BE2C (cell line): Measurements from ENCODE around the gene OPN5.
"Not testable (repeated sequence)": the region's sequence is repeated elsewhere in the genome, so short reads cannot be mapped to it uniquely, and the experiment has no call there.

Experiments used
- DNase-seq: peaks from one replicate; pipeline ENCODE4 v3.0.0-alpha.2; 2020
- H3K27me3 ChIP-seq: fragments of 250-450 bp; sonication (Bioruptor Pico); 2 replicates; pipeline ENCODE4 v1.5.1; 2020; ENCODE audit warnings: mild to moderate bottlenecking
- H3K36me3 ChIP-seq: fragments of 250-450 bp; sonication (Bioruptor Pico); 2 replicates; pipeline ENCODE4 v1.5.1; 2020; ENCODE audit warnings: mild to moderate bottlenecking
- H3K4me1 ChIP-seq: fragments of 250-450 bp; sonication (Bioruptor Pico); 2 replicates; pipeline ENCODE4 v1.5.1; 2020
- H3K4me3 ChIP-seq: 2 replicates; pipeline ENCODE4 v1.5.1; 2011; ENCODE audit warnings: low read depth, low read length
- H3K9me3 ChIP-seq: fragments of 250-450 bp; sonication (Bioruptor Pico); 2 replicates; pipeline ENCODE4 v1.5.1; 2020
- TF ChIP-seq, protein P1 (sequence below): IDR thresholded peaks from 2 replicates; pipeline ENCODE4 v1.5.1; 2012; ENCODE audit warnings: mild to moderate bottlenecking, low read depth, low read length

OPN5 gene

GRCh38 chr6:47741807-47742206, 40.0 kb upstream of the OPN5 start:
- Histone ChIP-seq H3K4me1 (no peaks in the 10 kb centered on the region), H3K27me3 (no peaks in the 10 kb centered on the region), H3K9me3 (no peaks in the 10 kb centered on the region), H3K4me3 (no peak overlapping the region), H3K36me3 (no peaks in the 10 kb centered on the region)
- DNase-seq: no peak
- TF ChIP-seq, protein P1, sequence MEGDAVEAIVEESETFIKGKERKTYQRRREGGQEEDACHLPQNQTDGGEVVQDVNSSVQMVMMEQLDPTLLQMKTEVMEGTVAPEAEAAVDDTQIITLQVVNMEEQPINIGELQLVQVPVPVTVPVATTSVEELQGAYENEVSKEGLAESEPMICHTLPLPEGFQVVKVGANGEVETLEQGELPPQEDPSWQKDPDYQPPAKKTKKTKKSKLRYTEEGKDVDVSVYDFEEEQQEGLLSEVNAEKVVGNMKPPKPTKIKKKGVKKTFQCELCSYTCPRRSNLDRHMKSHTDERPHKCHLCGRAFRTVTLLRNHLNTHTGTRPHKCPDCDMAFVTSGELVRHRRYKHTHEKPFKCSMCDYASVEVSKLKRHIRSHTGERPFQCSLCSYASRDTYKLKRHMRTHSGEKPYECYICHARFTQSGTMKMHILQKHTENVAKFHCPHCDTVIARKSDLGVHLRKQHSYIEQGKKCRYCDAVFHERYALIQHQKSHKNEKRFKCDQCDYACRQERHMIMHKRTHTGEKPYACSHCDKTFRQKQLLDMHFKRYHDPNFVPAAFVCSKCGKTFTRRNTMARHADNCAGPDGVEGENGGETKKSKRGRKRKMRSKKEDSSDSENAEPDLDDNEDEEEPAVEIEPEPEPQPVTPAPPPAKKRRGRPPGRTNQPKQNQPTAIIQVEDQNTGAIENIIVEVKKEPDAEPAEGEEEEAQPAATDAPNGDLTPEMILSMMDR: no peak

DNA sequence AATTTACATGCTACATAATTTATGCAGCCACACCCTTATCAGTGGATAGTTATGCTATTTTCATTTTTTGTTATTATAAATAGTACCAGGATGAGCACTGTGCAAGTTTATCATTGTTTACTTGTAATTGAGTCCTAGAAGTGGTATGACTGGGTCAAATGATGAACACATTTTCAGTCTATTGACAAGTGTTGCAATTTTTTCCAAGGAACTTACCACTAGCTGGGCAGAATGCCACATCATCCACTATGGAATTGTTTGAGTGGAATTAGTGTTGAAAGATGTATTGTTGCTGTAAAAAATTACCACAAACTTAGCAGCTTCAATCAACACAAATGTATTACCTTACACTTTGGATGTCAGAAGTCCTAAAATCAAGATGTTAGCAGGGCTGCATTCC, 38.1 kb upstream of the OPN5 start:
- Histone ChIP-seq H3K36me3 (no peaks in the 10 kb centered on the region), H3K9me3 (no peaks in the 10 kb centered on the region), H3K4me3 (no peak overlapping the region), H3K4me1 (no peaks in the 10 kb centered on the region), H3K27me3 (no peaks in the 10 kb centered on the region)
- TF ChIP-seq, protein P1: no peak
- no peak for DNase-seq

GRCh38 chr6:47745269-47745668, 36.6 kb upstream of the OPN5 start:
- not testable (repeated sequence) for H3K27me3 ChIP-seq, H3K4me3 ChIP-seq

DNA sequence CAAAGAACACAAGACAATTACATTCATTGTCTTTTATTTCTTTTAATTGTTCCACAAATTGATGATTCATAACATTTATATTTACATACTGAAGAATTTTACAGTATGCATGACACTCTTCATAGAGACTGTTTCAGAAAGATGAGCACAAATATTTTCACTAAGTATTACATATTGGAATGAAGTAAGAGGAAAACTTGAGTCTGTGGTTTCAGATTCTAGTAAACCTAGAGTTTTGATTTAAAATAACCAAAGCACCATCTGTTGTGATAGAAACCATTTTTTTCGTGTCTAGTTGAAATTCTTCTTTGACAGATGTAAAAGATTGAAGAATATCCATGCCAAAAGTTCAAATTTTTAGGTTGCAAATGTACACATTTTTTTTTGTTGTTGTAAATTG, 32.1 kb upstream of the OPN5 start:
- DNase-seq: no peak
- Histone ChIP-seq H3K9me3 (no peaks in the 10 kb centered on the region), H3K4me1 (no peaks in the 10 kb centered on the region), H3K4me3 (no peak overlapping the region), H3K36me3 (no peaks in the 10 kb centered on the region), H3K27me3 (no peaks in the 10 kb centered on the region)
- TF ChIP-seq, protein P1: no peak

More at GRCh38 chr6:47745269-47745668, 36.6 kb upstream of the OPN5 start:
- not testable (repeated sequence) for H3K4me1 ChIP-seq, H3K9me3 ChIP-seq, H3K36me3 ChIP-seq, DNase-seq

DNA sequence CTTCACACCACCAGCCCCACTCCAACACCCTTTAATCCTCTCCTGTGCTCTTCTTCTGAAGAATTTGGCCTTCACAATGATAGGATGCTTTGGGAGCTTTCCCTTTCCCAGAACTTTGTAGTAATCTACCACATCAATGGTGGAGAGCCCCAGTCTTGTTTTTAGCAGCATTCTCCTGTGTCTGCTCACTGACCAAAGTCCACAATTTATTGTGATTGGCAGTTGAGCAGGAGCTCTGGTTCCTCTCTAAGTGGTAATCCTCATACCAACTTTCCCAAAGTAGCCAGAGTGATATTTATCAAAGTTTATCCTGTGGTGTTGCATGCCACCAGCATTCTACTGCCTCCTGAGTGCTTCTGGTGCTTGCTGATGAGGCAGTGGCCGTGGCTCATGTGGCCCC, 29.0 kb upstream of the OPN5 start:
- no peak overlapping the region for H3K4me3 ChIP-seq

DNA sequence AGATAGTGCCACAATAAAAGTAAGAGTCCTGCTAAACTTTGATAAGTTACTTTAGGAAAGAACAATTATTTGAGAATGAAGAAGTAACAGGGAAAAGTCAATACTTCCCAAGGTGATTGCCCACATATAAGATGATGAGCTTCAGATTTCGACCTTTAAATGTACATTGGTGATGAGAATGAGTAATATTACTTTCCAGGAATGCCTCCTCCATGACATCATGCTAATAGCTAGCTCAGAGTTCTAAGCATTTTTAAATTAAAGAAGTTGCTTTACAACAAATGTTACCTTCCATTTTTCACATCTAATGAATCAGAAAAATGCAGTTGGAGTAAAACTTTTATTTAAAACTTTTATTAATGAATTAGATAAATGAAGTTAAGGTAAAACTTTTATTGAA, 22.5 kb upstream of the OPN5 start:
- DNase-seq: no peak
- Histone ChIP-seq H3K9me3 (no peaks in the 10 kb centered on the region), H3K27me3 (no peaks in the 10 kb centered on the region)

More for the DNA sequence above, 29.0 kb upstream of the OPN5 start:
- TF ChIP-seq, protein P1: no peak
- Histone ChIP-seq H3K4me1 (no peaks in the 10 kb centered on the region), H3K36me3 (no peaks in the 10 kb centered on the region), H3K9me3 (no peaks in the 10 kb centered on the region), H3K27me3 (no peaks in the 10 kb centered on the region)
- DNase-seq: no peak

DNA sequence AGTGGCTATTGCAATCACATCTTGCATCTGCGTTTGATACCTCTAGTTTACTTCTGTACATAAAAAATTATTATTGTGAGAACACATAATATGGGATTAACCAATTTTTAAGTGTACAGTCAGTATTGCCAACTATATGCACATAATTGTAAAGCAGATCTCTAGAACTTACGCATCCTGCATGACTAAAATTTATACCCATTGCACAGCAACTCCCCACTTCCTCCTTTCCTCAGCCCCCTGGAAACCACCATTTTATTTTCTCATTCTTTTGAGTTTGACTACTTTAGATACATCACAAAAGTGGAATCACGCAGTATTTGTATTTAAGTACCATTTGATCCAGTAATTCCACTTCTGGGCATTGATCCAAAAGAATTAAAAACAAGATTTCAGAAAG, 19.3 kb upstream of the OPN5 start:
- H3K4me1 ChIP-seq: no peaks in the 10 kb centered on the region
- no peaks in the 10 kb centered on the region for H3K27me3 ChIP-seq
- no peak overlapping the region for H3K4me3 ChIP-seq
- no peak for DNase-seq
- TF ChIP-seq, protein P1: no peak
- H3K9me3 ChIP-seq: no peaks in the 10 kb centered on the region
- no peaks in the 10 kb centered on the region for H3K36me3 ChIP-seq

More for the DNA sequence above, 22.5 kb upstream of the OPN5 start:
- Histone ChIP-seq H3K4me1 (no peaks in the 10 kb centered on the region), H3K36me3 (no peaks in the 10 kb centered on the region), H3K4me3 (no peak overlapping the region)
- TF ChIP-seq, protein P1: no peak
